Kidney (tissue), 14 donors: Measurements from ENCODE around the gene SLC11A2. TPM values are rescaled to one million over a fixed set of nuclear protein-coding genes. Genes with fewer than 3 reads are reported as not detected.

Experiments
- DNase-seq, 5 donors: peaks; one replicate each; pipeline ENCODE4 v3.0.0-alpha.2; 2013 to 2020
- FAIRE-seq: peaks from 2 replicates; lab custom pipeline; 2012; peaks lifted over from hg19 to GRCh38; lab: Jason Lieb, UNC
- H3K27ac ChIP-seq, 2 donors: one replicate each; pipeline ENCODE4 v1.7.0; 2013; ENCODE audit warnings: low read depth in 2 of 2, low read length in 2 of 2, inconsistent platforms in 1 of 2
- H3K27me3 ChIP-seq: one replicate; pipeline ENCODE4 v1.7.1; 2013; ENCODE audit warnings: low read length, inconsistent platforms; ENCODE audit not compliant: control insufficient read depth, insufficient read depth
- H3K36me3 ChIP-seq, 3 donors: one replicate each; pipeline versions ENCODE4 v1.7.0 to v1.7.1; 2013; ENCODE audit warnings: low read length in 3 of 3, control low read depth in 1 of 3, inconsistent platforms in 1 of 3; ENCODE audit not compliant: insufficient read depth in 3 of 3, control insufficient read depth in 2 of 3
- H3K4me1 ChIP-seq, 3 donors: one replicate each; pipeline versions ENCODE4 v1.7.0 to v1.7.1; 2013; ENCODE audit warnings: low read length in 3 of 3, inconsistent platforms in 1 of 3, low read depth in 1 of 3; ENCODE audit not compliant: control insufficient read depth in 2 of 3, insufficient read depth in 2 of 3
- H3K4me3 ChIP-seq, 3 donors: one replicate each; pipeline versions ENCODE4 v1.7.0 to v1.8.1; 2013; ENCODE audit warnings: low read length in 3 of 3, control low read depth in 1 of 3, inconsistent platforms in 1 of 3
- H3K9ac ChIP-seq, 3 donors: one replicate each; pipeline versions ENCODE4 v1.7.0 to v1.7.1; 2013; ENCODE audit warnings: low read length in 3 of 3, control low read depth in 1 of 3, inconsistent platforms in 1 of 3
- H3K9me3 ChIP-seq, 3 donors: one replicate each; pipeline versions ENCODE4 v1.7.0 to v1.7.1; 2013; ENCODE audit warnings: low read length in 3 of 3, control low read depth in 1 of 3, inconsistent platforms in 1 of 3; ENCODE audit not compliant: control insufficient read depth in 2 of 3, insufficient read depth in 1 of 3
- CTCF ChIP-seq: IDR thresholded peaks from 3 replicates; pipeline ENCODE4 v1.5.1; 2012; ENCODE audit warnings: mild to moderate bottlenecking, moderate library complexity, borderline replicate concordance; ENCODE audit not compliant: insufficient read depth; ENCODE audit errors: extremely low read depth
- intact Hi-C: fragments of 100-400 bp; cut with DNase I; formaldehyde crosslinking; loops from one replicate; pipeline ENCODE4 v1.11.1; 2022
- polyA plus RNA-seq: library from polyadenylated mRNA; stranded (reverse); fragments of 350-450 nt; fragmentation: Illumina TruSeq; extraction: RNeasy Lipid Tissue Mini Kit (QIAGEN cat#74804); gene quantifications from one replicate; pipeline ENCODE4 v1.2.3, GENCODE V29; 2014; ENCODE audit warnings: low read depth, low replicate concordance; ENCODE audit not compliant: insufficient read depth
- total RNA-seq: library from RNA; stranded (reverse); fragmentation: NEBNext Ultra II Directional; extraction: Animal tissue kit (Norgen Biotek cat#: 25700); gene quantifications from one replicate; pipeline ENCODE4 v1.2.1, GENCODE V29; 2021
- donor health status: control.
- donor health status: control.
- donor health status: control.
- donor health status: control.
- donor health status: control.
- donor health status: DM: yes; HTN: yes; CAD: no.
- donor health status: Normal renal cell carcinoma (clear cell type).

Gene SLC11A2
- total and polyA plus RNA-seq, 2 donors from 2014 or later = 22.3 to 90.2 TPM

- Histone ChIP-seq H3K36me3 (peaks cover 19 to 48% (median 36%) of the 10 kb centered on the region in 3 donors), H3K9me3 (no peaks in the 10 kb centered on the region), H3K9ac (no peak overlapping the region), H3K4me3 (no peak overlapping the region), H3K4me1 (peaks cover 0 to 3% (median 3%) of the 10 kb centered on the region in 3 donors), H3K27ac (no peak overlapping the region), H3K27me3 (no peaks in the 10 kb centered on the region)
- intact Hi-C loops = no loop called here
- FAIRE-seq (no peak), DNase-seq (no peak)
- no peak for TF ChIP-seq CTCF
Observed at GRCh38 chr12:50990791-50991190, 35.4 kb downstream of the SLC11A2 start.

GRCh38 chr12:50990147-50990727 lies 35.9 kb downstream of the SLC11A2 start:
- Histone ChIP-seq H3K4me1 (peaks cover 0 to 5% (median 3%) of the 10 kb centered on the region in 3 donors), H3K4me3 (no peak overlapping the region), H3K36me3 (peaks cover 19 to 43% (median 33%) of the 10 kb centered on the region in 3 donors), H3K27me3 (no peaks in the 10 kb centered on the region), H3K9ac (no peak overlapping the region), H3K27ac (no peak overlapping the region), H3K9me3 (no peaks in the 10 kb centered on the region)
- TF ChIP-seq CTCF = no peak
- FAIRE-seq (no peak), DNase-seq (no peak)
- intact Hi-C loops = no loop called here

DNA sequence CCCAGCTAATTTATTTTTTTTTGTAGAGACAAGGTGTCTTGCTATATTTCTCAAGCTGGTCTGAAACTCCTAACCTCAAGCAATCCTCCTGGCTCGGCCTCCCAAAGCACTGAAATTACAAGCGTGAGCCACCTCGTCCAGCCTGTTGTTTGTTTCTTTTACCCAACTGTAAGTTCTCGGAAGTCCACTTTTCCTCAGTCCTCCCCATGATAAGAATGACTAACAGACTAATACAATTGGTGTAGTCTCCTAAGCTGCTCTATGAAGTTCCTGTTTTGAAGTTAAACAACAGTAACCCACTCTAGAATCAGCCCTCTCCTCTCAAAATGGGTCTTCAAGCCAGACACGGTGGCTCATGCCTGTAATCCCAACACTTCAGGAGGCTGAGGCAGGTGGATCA lies 37.3 kb downstream of the SLC11A2 start:
- Histone ChIP-seq H3K27ac (no peak overlapping the region), H3K9me3 (no peaks in the 10 kb centered on the region), H3K9ac (no peak overlapping the region), H3K36me3 (peaks cover 19 to 42% (median 26%) of the 10 kb centered on the region in 3 donors), H3K4me1 (peaks cover 0 to 13% (median 6%) of the 10 kb centered on the region in 3 donors), H3K4me3 (no peak overlapping the region), H3K27me3 (no peaks in the 10 kb centered on the region)
- no peak for FAIRE-seq
- TF ChIP-seq CTCF = no peak
- no peak for DNase-seq
- intact Hi-C loops = loop anchor here (10.0 kb wide), 1 partner anchor 164 kb away; no protein-coding TSS in a partner anchor
